OCI-LY7 (cell line): ENCODE results near the gene DENND4A. TPM values are rescaled to one million over a fixed set of nuclear protein-coding genes. Genes with fewer than 3 reads are reported as not detected.
A peak's percentile ranks its signal among the peaks of the same experiment; 100 is the strongest.
"Not testable (repeated sequence)": the region's sequence is repeated elsewhere in the genome, so short reads cannot be mapped to it uniquely, and the experiment has no call there.

Source experiments
- BruUV-seq: library from RNA; stranded (reverse); fragments of 400-500 nt; replicated peaks from 2 replicates; lab custom pipeline; 2021; lab: Mats Ljungman, UMichigan
- CTCF ChIA-PET: fragments of 300-600 bp; sonication (Branson Sonifier 250); formaldehyde crosslinking; loops from one replicate; lab custom pipeline; 2022; ENCODE audit warnings: antibody characterized with exemption; ENCODE audit not compliant: unreplicated experiment; lab: Charles Lee
- POLR2A ChIA-PET: fragments of 300-600 bp; sonication (Branson Sonifier 250); formaldehyde crosslinking; loops from one replicate; lab custom pipeline; 2022; ENCODE audit warnings: antibody characterized with exemption; lab: Charles Lee
- DNase-seq: peaks from one replicate; pipeline ENCODE4 v3.0.0-alpha.2; 2015; ENCODE audit warnings: low spot score
- H2AFZ ChIP-seq: fragments of 200-600 bp; sonication (generic), shearing (Covaris generic); 2 replicates; pipeline ENCODE4 v1.6.1; 2014; ENCODE audit warnings: mild to moderate bottlenecking, antibody characterized with exemption, low read length, moderate library complexity
- H3K27ac ChIP-seq: fragments of 200-600 bp; sonication (generic); 2 replicates; pipeline ENCODE4 v1.5.1; 2014; ENCODE audit warnings: mixed run types, low read depth, mild to moderate bottlenecking, moderate library complexity, low read length, inconsistent platforms; ENCODE audit not compliant: poor library complexity, severe bottlenecking
- H3K36me3 ChIP-seq: fragments of 200-600 bp; sonication (generic); 2 replicates; pipeline ENCODE4 v1.6.1; 2014; ENCODE audit warnings: mild to moderate bottlenecking, antibody characterized with exemption, low read length, moderate library complexity, mixed read lengths; ENCODE audit not compliant: insufficient read depth
- H3K4me1 ChIP-seq: fragments of 200-600 bp; sonication (generic); 2 replicates; pipeline ENCODE4 v1.5.1; 2014; ENCODE audit warnings: mild to moderate bottlenecking, low read length; ENCODE audit not compliant: insufficient read depth, poor library complexity, severe bottlenecking
- H3K4me2 ChIP-seq: fragments of 200-600 bp; sonication (generic); 2 replicates; pipeline ENCODE4 v1.6.1; 2014; ENCODE audit warnings: mild to moderate bottlenecking, low read length
- H3K4me3 ChIP-seq: fragments of 200-600 bp; sonication (generic); 2 replicates; pipeline ENCODE4 v1.5.1; 2014; ENCODE audit warnings: mild to moderate bottlenecking, low read depth, low read length; ENCODE audit not compliant: poor library complexity, severe bottlenecking
- H3K79me2 ChIP-seq: fragments of 200-600 bp; sonication (generic); 2 replicates; pipeline ENCODE4 v1.6.1; 2016; ENCODE audit warnings: low read depth, mild to moderate bottlenecking, low read length, moderate library complexity, mixed read lengths; ENCODE audit not compliant: insufficient read depth
- H3K9me2 ChIP-seq: fragments of 200-600 bp; sonication (generic); 2 replicates; pipeline ENCODE4 v1.6.1; 2016; ENCODE audit warnings: mild to moderate bottlenecking, low read length, mixed read lengths; ENCODE audit not compliant: insufficient read depth
- H3K9me3 ChIP-seq: fragments of 200-600 bp; sonication (generic); 2 replicates; pipeline ENCODE4 v1.6.1; 2014; ENCODE audit warnings: mild to moderate bottlenecking, mixed run types, low read length, mixed read lengths
- H4K20me1 ChIP-seq: fragments of 200-600 bp; sonication (generic); 2 replicates; pipeline ENCODE4 v1.6.1; 2014; ENCODE audit warnings: mild to moderate bottlenecking, antibody characterized with exemption, low read length, moderate library complexity, mixed read lengths; ENCODE audit not compliant: insufficient read depth
- EZH2phosphoT487 ChIP-seq: fragments of 200-600 bp; sonication (generic); IDR thresholded peaks from 2 replicates; pipeline ENCODE4 v1.6.1; 2018; ENCODE audit warnings: low read depth, borderline replicate concordance, mild to moderate bottlenecking, mixed run types, antibody characterized with exemption, low read length, moderate library complexity, mixed read lengths
- intact Hi-C: fragments of 100-400 bp; cut with micrococcal nuclease; formaldehyde crosslinking; loops from one replicate; pipeline ENCODE4 v1.10.0; 2022; ENCODE audit not compliant: unreplicated experiment
- total RNA-seq, 2 experiments: library from RNA; depleted of rRNA in 1 of 2; stranded (reverse); fragments of >200 nt in 1 of 2; shearing (Covaris generic) in 1 of 2; gene quantifications; 2 replicates each; pipeline ENCODE4 v1.2.3, GENCODE V29; 2014 to 2022
- TF ChIP-seq, protein P1 (sequence below): fragments of 200-600 bp; sonication (generic); conservative IDR thresholded peaks from 2 replicates; pipeline ENCODE4 v1.5.1; 2014; ENCODE audit warnings: mild to moderate bottlenecking, antibody characterized with exemption, low read length, moderate library complexity, mixed read lengths

DENND4A gene
- total RNA-seq, 2 experiments from 2014 or later, result 42.7 to 86.5 TPM

DNA sequence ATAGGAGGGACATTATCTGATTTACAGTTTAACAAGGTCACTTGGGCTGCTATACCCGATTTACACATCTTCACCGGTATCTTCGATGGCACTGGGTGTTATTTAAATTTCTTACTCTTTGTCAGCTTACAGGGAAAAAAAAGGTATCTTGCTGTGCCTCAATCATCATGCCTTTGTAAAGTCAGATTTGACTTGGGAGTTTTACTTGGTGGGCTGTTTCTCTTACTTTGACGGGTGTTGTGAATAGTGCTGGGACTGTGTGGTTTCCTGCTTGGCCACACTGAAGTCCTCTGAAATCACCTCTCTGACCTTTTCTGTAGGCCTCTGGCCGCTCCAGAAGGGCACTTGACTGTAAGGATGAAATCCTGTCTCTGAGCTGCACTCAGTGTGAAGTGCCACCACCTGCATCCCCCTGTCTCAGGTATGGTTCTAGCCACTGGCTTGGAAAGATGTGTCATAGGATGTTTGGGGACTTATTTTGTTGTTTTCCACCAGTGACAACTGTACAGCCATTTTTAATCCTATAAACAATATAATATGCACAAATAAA lies 173.5 kb downstream of the DENND4A start:
- Histone ChIP-seq H3K9me3 (no peaks in the 10 kb centered on the region), H3K27ac (no peak overlapping the region), H4K20me1 (no peaks in the 10 kb centered on the region), H3K9me2 (no peaks in the 10 kb centered on the region), H3K4me3 (no peak overlapping the region), H3K4me1 (no peaks in the 10 kb centered on the region), H2AFZ (no peak overlapping the region), H3K4me2 (no peak overlapping the region), H3K36me3 (no peaks in the 10 kb centered on the region), H3K79me2 (no peaks in the 10 kb centered on the region)
- BruUV-seq, result no TSS peak
- no peak for TF ChIP-seq EZH2phosphoT487
- TF ChIP-seq, protein P1, sequence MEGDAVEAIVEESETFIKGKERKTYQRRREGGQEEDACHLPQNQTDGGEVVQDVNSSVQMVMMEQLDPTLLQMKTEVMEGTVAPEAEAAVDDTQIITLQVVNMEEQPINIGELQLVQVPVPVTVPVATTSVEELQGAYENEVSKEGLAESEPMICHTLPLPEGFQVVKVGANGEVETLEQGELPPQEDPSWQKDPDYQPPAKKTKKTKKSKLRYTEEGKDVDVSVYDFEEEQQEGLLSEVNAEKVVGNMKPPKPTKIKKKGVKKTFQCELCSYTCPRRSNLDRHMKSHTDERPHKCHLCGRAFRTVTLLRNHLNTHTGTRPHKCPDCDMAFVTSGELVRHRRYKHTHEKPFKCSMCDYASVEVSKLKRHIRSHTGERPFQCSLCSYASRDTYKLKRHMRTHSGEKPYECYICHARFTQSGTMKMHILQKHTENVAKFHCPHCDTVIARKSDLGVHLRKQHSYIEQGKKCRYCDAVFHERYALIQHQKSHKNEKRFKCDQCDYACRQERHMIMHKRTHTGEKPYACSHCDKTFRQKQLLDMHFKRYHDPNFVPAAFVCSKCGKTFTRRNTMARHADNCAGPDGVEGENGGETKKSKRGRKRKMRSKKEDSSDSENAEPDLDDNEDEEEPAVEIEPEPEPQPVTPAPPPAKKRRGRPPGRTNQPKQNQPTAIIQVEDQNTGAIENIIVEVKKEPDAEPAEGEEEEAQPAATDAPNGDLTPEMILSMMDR, result no peak
- DNase-seq, result no peak
- ChIA-PET CTCF (interaction anchor here (0.6 kb wide), 1 partner anchor 401 kb away, joined by 4 read pairs; no protein-coding TSS in a partner anchor), POLR2A (no interaction called here)
- intact Hi-C loops, result no loop called here

DNA sequence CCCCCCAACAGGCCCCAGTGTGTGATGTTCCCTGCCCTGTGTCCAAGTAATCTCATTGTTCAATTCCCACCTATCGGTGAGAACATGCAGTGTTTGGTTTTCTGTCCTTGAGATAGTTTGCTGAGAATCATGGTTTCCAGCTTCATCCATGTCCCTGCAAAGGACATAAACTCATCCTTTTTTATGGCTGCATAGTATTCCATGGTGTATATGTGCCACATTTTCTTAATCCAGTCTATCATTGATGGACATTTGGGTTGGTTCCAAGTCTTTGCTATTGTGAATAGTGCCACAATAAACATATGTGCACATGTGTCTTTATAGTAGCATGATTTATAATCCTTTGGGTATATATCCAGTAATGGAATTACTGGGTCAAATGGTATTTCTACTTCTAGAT lies 176.2 kb downstream of the DENND4A start:
- H3K79me2 ChIP-seq, H3K9me2 ChIP-seq, POLR2A ChIA-PET, H3K36me3 ChIP-seq, H3K9me3 ChIP-seq, BruUV-seq, CTCF ChIA-PET, H3K4me2 ChIP-seq, H3K4me3 ChIP-seq, H3K27ac ChIP-seq, intact Hi-C loops, H4K20me1 ChIP-seq, H2AFZ ChIP-seq, DNase-seq: not testable (repeated sequence)
- peaks cover 20% of the 10 kb centered on the region for H3K4me1 ChIP-seq

DNA sequence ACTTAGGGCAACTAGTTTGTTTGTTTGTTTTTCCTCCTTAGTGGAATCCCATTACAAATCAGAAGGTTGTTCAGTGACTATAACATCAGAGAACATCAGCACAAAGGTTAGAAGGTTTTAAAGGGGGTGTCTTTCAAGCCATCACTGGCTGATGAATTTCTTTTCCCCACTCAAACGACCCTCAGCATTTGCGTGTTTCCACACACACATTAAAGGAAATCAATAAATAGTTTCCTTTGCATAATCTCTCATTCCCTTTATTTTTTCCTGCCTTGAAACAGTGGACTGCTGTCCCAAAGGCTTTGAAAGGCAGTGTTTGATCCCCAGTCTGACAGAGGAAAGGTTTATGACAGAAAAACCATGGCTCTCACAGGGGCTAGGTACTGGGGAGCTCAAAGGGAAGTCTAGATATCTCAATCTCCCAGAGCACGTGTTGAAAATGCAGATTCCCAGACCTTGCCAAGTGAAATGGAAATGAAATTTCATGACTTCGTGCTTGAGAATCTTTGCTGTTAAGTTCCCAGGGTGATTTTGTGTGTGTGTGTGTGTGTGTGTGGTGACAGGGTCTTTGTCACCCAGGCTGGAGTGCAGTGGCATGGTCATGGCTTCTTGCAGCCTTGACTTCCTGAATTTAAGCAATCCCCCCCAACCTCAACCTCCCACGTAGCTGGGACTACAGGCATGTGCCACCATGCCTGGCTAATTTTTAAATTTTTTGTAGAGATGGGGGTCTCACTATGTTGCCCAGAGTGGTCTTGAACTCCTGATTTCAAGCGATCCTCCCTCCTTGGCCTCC lies 178.9 kb downstream of the DENND4A start:
- H3K36me3 ChIP-seq, result no peaks in the 10 kb centered on the region
- H3K9me3 ChIP-seq, result no peaks in the 10 kb centered on the region
- no peak overlapping the region for H3K27ac ChIP-seq
- intact Hi-C loops, result loop anchor here (5.0 kb wide), 2 partner anchors 369 to 679 kb away; partner anchors contain the start of gene DIS3L
- peaks cover 30% of the 10 kb centered on the region for H3K79me2 ChIP-seq
- peaks cover 30% of the 10 kb centered on the region for H3K4me1 ChIP-seq
- no peaks in the 10 kb centered on the region for H3K9me2 ChIP-seq
- BruUV-seq, result no TSS peak
- peak overlapping the region; percentile 75 for H2AFZ ChIP-seq
- no peaks in the 10 kb centered on the region for H4K20me1 ChIP-seq
- no peak overlapping the region for H3K4me3 ChIP-seq
- ChIA-PET CTCF (no interaction called here), POLR2A (interaction anchor here (0.6 kb wide), 2 partner anchors 76 to 271 kb away, joined by 3 read pairs; no protein-coding TSS in a partner anchor)
- TF ChIP-seq EZH2phosphoT487, result no peak
- TF ChIP-seq, protein P1, result no peak
- DNase-seq, result no peak
- H3K4me2 ChIP-seq, result peak overlapping the region; percentile 82
